HuH-7.5 (cell line): ENCODE measurements around the gene HEATR1.
"Not testable (repeated sequence)": the region's sequence is repeated elsewhere in the genome, so short reads cannot be mapped to it uniquely, and the experiment has no call there.

ENCODE experiments used
- DNase-seq: peaks from one replicate; pipeline ENCODE4 v3.0.0; 2011; ENCODE audit warnings: low spot score

The HEATR1 gene

DNA sequence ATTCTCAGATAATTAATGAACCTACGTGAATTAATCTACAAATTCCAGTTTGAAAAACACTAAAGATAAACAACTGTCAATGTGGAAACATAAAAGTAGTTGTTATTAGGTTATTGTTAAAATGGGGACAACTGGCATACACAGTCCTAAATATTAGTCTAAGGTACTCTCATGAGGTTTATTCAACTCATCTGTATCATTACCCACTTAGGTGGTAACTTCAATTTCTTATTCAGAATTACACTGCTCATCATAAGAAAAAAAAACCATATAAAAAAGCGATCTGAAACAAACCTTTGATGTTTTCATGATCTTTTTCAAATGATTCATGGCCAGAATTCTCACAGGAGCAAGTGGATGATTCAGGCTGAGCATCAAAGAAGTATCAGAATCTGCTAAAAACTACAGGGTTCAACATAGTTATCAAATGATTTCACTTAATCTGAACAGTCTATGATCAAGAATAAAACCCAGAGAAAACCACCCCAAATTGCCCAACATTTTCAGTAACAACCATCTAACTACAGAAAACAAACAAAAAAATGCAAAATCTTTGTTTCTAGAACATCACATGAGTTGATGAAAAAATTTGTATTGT is 13.7 kb downstream of the HEATR1 start:
- DNase-seq, result no peak

DNA sequence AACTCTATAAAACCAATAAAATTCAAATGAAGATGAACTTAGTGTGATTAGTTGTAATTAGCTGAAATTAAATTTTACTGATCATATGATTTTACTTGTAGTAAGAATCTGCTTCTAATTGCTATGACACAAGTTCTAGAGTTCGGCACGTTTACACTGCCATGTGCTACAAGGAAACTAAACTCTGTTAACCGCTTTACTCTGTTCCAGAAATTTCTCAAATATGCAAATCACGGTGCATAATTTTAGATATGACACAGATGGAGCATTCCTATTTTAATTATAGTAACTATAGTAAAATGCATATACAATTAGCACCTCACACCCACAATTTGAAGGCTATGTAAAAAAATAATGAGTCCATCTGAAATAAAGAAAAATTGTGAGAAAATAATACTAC is 14.8 kb downstream of the HEATR1 start:
- DNase-seq, result no peak

DNA sequence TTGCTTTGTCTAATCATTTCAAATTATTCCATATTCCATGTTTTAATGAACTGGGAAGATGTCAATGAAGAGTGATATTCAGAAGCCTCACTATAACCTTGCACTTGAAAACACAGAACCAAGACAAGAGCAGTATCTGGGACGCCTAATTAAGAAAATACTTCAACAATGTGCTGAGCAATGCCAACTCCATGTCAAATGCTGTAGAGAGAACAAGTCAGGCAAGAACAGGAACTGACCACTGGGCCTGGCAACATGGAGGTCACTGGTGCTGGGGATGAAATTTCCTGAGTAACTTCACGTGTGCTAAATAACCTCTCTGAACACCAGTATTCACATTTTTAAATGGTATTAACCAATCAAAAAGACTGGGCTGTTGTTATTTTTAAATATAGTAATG is 22.8 kb downstream of the HEATR1 start:
- DNase-seq, result no peak

DNA sequence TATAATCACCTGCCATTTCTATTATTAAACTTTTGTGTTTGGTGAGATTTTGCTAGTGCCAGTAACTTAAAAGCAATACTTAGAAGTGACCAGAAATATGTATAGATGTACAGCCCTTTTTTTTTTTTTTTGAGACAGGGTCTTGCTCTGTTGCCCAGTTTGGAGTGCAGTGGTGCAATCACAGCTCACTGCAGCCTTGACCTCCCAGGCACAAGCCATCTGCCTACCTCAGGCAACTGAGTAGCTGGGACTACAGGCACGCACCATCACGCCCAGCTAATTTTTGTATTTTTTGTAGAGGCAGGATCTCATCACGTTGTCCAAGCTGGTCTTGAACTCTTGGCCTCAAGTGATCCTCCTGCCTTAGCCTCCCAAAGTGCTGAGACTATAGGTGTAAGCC is 23.9 kb downstream of the HEATR1 start:
- not testable (repeated sequence) for DNase-seq

DNA sequence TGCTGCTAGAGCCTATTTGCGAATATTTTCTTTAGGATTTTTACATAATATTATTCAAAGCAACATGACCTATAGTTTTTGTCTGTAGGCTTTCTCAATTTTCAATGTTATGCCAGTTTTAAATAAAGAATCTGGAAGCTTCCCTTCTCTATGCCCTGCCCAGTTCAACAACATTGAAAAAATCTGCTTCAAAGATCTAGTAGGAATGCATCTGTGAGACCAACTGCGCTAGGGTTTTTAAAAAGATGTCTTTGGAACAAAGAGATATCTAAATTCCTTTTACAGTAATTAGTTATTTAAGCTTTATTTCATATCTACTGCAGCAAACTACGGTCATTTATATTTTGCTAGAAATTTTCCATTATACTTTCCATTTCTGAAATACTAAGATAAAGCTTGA is 25.7 kb downstream of the HEATR1 start:
- no peak for DNase-seq

DNA sequence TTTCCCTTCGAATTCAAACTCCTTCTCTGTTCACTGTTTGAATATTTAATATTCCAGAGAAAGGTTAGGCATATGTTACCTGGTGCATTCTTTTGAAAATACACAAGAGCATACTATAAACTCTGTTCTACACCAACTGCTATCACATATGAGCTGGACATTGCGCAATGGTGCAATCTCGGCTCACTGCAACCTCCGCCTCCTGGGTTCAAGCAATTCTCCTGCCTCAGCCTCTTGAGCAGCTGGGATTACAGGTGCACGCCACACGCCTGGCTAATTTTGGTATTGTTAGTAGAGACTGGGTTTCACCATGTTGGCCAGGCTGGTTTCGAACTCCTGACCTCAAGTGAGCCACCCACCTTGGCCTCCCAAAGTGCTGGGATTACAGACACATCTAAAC is 27.3 kb downstream of the HEATR1 start:
- DNase-seq, result not testable (repeated sequence)

DNA sequence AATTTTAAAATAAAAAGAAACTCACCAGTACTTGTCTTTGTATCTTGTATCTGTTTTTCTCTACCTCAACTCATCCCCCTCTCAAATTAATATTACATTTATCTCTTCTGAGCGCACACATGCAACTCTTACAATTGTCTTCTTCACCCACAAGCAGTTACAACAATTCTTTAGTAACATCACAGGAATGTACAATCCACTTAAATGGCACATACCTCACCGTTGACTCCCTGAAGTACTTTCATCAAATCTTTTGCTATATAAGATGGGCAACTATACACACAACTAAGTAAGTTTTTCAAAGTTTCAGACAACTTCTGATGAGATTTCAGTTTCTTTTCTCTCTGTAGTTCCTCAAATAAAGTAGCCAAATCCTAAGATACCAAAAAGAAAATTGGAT is 28.3 kb downstream of the HEATR1 start:
- no peak for DNase-seq

DNA sequence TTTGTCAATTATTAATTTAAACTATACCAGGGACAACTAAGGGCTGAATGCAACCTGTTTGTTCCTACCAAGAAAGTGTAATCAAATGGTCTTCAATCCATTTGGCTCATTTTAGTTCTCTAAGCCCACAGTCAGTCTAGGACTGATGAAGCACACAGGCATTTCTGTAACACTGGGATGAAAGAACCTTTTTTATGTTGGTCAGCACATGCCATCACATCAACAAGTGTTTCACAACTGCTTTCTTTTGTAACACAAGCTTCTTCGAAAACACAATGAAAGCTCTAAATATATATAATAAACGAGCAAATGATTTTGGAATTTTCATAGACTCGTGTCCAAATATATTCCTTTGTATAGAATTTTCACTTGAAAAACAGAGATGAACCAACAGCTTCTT is 28.8 kb downstream of the HEATR1 start:
- DNase-seq, result no peak

DNA sequence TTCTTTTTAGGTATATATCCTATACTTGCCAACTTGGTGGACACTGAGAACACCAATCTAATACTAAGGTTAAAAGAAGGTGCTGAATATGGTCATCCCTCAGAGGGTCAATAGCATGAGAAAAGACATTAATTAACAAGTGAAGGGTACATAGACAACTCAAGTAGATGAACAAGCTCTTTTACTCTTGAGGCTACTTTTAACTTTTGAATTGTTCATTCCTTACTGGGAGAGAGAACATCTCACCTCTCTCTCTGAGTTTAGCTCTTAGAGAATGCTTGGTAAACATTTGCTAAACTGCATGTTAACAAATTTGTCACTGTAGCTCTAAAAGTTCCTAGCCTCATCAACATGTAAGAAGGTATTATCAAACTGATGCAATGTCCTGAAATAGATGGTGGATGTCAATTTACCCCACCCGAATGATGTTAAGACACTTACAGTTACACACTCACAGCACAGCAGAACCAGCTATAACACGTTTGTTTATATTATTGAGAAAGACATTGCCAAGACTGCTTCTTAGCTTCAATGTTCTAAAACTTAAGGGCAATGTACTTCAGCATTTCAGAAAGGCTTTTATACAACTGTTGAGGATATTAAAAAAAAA is 35.9 kb downstream of the HEATR1 start:
- no peak for DNase-seq

DNA sequence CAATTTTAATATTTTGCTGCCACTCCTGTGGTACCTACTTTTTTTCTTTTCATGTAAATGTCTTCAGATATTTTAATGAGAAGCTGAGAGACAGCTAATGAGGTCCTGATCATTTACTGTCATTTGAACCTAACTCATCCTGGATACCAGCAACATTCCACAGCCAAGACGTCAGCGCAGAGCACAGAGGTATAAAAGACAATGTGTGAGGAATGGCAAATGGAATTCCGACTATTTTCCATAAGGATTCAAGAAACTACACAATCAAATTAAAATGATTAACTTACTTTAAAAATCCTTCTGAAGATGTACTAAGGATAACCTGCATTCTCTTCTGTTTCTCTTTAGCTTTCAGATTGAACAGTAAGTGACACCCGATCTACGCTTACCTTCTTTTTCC is 38.8 kb downstream of the HEATR1 start:
- no peak for DNase-seq

DNA sequence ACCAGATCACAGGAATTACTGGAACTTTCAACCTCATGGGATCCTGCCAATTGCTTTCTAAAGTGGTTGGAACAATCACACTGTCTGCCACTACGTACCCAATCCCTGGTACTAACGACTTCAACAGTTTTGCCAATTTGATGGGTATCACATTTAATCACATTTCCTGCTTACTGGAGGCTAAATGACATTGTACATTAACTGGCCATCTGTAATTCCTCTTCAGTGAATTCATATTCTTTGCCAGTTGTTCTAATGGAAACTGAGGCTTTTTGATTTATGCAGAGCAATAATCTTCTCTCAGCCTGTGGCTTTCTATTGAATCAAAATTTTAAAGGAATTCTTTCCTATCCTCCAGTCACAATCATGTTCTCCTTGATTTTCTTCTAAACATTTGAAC is 42.3 kb downstream of the HEATR1 start:
- no peak for DNase-seq

DNA sequence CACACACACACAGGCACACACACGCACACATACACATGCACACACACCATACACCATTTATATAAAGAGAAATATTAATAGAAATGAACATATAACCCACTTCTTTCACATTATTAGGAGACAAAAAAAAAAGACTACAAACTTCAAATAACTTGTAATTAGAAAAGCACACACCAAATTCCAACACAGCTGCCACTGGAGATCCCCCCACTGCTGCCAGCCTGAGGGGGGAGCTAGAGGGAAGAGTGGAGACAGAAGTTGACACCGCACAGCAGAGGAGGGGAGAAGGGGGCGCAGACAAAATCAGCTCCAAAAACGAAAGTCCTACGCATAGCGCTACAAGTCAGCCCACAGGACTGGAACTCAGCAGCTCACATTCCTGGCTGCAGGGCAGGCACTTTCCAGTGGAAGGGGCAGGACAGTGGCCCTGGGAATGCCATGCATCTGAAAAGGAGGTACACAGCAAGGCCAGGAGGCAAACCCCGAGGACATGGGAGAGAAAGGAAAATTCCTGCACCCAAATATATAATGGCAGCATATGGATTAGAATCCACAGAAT is 44.0 kb downstream of the HEATR1 start:
- no peak for DNase-seq

DNA sequence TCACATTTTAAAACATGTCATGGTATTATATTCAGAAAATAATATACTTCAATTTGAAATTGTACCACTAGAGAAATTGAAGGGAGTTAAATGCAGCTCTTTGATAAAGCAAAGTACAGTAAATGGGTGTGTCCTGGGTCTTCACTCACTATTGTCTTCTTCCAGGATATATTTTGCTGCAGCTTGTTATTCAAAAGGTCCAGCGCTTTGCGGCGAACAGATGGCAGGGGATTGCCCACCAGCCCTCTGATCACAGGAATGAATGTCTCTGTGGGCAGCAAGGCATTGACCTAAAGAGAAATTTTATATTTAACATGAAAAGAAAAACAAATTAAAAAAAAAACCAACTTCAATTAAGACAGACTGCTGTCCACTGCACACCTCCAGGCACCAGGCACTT is 45.5 kb downstream of the HEATR1 start:
- DNase-seq, result no peak

DNA sequence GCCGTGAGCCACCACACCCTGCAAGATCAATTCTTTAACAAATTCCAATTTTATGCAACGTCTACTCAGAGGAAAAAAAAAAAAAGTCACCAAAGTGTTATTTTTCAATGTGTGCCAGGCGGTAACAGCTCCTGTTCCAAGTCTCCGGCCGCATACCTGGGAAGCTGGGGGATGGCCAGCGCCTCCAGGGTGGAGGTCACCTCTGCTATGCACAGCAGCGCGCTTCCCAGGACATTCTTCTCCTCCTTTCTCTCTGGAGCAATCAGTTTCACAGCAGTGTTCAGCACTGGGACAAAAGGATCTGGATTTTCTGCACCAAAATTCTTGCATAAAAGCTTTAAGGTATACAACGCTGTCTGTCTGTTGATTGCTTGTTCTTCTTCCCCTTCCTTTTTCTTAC is 46.2 kb downstream of the HEATR1 start:
- no peak for DNase-seq

DNA sequence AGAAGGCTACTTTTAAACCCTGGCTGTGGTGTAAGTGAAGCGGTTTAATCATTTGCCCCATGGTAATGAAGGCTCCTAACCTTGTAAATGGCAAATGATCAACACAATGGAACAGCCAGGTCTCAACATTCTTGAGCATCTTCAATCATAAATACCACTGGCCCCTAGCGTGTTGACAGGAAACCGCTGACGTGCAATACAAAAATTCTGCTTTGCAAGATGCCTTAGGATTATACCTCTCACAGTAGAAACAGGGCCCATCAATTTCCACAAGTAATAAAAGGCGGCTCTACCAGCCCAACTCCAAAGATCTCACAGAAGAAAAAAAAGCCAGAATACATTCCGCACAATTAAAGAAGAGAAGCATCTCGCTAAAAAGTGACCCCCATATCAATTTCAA is 47.7 kb downstream of the HEATR1 start:
- no peak for DNase-seq

DNA sequence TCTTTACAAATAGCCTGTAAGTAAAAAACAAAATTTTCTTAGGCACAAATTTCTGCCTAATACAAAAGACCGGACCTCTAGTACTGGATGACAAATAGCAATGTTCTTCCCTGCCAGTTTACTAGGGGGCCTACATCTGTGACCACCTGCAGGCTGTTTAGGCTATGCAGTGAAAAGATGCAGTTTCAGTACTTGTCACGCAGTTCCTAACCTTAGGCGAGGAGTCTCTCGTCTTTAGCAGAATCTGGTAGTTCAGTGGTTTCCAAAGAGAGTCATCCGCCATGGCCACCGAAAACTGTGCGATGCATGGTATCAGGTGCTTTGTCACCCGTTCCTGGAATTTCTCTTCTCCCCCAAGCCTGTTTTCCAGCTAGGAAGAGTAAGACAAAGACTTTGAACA is 50.9 kb downstream of the HEATR1 start:
- DNase-seq, result no peak

DNA sequence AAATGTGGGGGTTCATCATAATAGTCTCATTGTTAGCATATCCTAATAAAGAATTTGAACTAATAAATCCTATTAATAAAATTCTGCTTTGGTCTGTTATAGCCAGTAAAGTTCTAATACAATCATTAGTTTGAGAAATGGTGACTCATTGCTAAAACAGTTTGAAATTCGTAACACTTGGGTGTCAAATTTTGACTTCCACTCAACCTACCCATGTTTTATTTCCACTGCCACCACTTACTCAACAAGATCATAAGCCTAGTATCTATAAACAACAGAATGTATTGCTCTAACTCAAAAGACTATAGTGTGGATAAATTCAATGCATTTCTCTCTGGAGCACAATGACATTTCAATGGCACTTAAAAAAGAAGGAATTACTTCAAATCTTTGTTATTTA is 51.4 kb downstream of the HEATR1 start:
- DNase-seq, result no peak

DNA sequence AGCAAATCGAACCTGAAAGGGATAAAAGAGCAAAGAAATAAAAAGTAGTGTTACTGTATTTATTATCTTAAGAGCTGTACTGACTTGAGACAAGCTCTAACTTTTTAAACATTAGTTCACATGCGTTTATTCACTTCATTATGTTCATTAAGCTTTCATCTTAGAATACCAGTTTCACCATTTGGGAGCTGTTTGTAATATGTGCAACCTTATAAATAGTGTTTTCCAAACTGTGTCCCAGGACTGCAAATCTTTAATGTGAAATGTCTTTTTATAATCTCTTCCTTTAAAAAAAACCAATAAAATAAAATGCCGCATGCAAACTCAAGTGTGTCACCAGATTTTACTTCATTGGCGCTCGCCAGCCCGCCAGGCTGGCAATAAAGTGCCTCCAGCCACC is 52.2 kb downstream of the HEATR1 start:
- DNase-seq, result no peak

DNA sequence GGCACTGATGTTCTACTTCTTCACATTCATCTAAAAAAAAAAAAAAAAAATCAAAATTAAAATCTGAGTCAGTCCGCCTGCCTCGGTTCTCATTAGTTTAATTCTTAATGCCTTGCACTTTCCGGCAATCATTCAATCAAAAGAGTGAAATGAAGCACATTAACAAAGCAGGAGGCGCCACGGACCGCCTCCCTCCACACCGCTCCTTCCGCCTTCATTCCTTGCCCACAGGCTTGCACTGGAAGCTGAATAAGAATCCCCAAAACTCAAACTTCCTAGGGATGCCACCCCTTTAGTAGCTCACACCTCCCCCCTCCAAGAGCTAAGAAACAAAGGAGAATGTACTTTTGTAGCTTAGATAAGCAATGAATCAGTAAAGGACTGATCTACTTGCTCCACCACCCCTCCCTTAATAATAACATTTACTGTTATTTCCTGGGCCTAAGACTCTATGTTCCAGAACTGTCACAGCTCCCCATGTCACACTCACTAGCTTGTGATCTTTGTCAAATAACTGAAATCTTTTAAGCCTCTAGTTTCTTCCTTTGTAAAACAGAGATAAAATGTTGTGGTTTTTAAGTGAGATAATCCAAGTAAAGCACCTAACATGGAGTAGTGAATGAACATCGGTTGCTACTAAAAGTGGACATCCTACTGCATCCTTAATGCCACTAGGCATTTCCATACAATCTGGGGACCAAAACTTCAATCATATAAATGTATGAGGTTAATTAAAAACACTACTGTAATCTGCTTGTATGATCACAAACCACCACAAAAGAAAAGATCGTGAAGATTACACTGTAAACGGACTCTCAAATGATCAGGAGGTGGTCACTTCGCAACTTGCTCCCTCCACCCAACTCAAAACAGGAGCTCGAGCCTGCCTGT is 53.1 kb downstream of the HEATR1 start:
- no peak for DNase-seq

DNA sequence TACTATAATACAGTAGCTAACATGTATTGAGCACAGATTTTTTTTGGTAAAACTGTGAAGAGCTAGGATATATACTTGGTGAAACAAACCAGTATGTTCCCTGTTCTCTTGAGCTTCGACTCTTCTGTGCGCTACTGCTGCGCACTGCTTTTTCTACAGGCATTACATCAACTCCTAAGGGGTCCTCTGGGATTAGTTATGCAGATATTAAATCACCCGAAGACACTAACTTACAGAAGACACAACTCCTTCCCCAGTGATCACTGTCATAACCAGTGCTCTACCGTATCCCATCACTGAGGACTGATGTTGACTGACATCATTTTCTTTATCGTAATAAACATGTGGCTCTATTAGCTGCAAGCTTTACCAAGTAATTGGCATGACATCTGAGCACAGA is 55.9 kb downstream of the HEATR1 start:
- DNase-seq, result no peak

DNA sequence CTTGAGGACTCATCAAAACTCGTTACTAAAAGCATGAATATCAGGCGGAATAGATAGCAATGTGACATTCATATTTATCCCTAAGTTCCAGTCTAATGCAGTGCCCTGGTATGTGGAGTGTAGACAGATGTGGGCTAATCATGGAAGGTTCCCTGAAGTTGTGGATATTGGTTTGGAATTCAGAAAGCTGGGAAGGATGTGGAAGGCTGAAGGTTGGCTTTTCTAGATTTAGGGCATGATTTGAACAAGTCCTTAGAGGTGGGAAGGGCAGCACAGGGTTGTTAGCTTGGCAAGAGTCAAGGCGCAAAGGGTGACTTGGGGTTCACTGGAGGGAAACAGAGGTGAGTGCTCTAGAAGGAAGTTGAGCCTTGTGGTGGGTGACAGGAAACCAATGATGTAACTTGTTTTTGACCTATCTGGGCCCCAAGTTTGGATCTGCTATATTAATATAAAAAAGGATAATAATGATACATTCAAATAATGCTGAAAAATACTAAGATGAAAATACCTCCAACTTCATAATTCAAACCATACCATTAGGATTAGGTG is 58.6 kb downstream of the HEATR1 start:
- DNase-seq, result no peak

DNA sequence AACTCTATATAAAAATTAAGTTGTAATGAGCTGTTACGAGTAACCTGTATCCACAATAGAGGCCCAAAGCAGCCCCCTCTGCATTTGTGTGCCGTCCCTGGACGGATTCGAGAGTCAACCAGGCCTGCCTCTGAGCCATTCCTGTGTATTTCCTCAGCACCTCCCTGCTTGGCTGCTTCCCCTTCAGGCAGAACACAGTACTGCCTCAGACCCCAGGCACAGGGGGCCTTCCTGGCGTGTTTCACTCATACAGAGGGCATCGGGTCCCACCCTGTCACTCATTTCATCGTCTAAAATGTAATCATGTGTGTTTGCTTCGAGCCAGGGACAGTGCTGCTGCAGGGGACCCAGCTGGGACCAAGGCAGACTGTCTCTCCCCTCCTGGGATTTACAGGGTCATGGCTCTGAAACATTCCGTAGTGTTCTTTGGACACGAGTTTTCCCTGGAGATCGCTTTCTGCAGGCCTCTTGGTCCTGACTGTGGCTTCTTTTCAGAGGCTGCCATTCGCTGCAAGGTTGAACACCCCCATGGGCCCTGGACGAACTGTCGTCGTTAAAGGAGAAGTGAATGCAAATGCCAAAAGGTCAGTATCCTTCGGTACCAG is 61.1 kb downstream of the HEATR1 start:
- no peak for DNase-seq
